Measurements from ENCODE around the gene PCDHA6.
A peak's percentile ranks its signal among the peaks of the same experiment; 100 is the strongest.
"Not testable (repeated sequence)": the region's sequence is repeated elsewhere in the genome, so short reads cannot be mapped to it uniquely, and the experiment has no call there.

Gene PCDHA6, protein sequence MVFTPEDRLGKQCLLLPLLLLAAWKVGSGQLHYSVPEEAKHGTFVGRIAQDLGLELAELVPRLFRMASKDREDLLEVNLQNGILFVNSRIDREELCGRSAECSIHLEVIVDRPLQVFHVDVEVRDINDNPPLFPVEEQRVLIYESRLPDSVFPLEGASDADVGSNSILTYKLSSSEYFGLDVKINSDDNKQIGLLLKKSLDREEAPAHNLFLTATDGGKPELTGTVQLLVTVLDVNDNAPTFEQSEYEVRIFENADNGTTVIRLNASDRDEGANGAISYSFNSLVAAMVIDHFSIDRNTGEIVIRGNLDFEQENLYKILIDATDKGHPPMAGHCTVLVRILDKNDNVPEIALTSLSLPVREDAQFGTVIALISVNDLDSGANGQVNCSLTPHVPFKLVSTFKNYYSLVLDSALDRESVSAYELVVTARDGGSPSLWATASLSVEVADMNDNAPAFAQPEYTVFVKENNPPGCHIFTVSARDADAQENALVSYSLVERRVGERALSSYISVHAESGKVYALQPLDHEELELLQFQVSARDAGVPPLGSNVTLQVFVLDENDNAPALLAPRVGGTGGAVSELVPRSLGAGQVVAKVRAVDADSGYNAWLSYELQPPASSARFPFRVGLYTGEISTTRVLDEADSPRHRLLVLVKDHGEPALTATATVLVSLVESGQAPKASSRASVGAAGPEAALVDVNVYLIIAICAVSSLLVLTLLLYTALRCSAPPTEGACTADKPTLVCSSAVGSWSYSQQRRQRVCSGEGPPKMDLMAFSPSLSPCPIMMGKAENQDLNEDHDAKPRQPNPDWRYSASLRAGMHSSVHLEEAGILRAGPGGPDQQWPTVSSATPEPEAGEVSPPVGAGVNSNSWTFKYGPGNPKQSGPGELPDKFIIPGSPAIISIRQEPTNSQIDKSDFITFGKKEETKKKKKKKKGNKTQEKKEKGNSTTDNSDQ

GRCh38 chr5:140827704-140828361, at the start of gene PCDHA6:
TSS of gene PCDHA6 (plus strand) at chr5:140827960. CDS start at chr5:140828092, 132 bp downstream.
- Histone ChIP-seq H3K27me3 (ENCODE audit: control insufficient read depth in 5 of 5, insufficient read depth in 4 of 5, low read length in 5 of 5) (peaks cover 0 to 19% (median 3%) of the 10 kb centered on the region in 5 donors), H3K27ac (ENCODE audit: low read depth, low read length) (no peak within 1 kb of the TSS), H3K4me3 (ENCODE audit: low read depth in 1 of 5, low read length in 5 of 5) (peak within 1 kb of the TSS in 4 of 5 donors; percentile 5 to 48 (median 39)), H3K9me3 (ENCODE audit: control insufficient read depth in 5 of 5, low read length in 5 of 5) (peaks cover 2 to 35% (median 22%) of the 10 kb centered on the region in 5 donors), H3K9ac (ENCODE audit: low read length in 5 of 5) (no peak within 1 kb of the TSS), H3K4me1 (ENCODE audit: control insufficient read depth in 5 of 5, insufficient read depth in 5 of 5, low read length in 5 of 5) (no peaks in the 10 kb centered on the region), H3K36me3 (ENCODE audit: control insufficient read depth in 5 of 5, insufficient read depth in 5 of 5, low read length in 5 of 5) (no peaks in the 10 kb centered on the region)

DNA sequence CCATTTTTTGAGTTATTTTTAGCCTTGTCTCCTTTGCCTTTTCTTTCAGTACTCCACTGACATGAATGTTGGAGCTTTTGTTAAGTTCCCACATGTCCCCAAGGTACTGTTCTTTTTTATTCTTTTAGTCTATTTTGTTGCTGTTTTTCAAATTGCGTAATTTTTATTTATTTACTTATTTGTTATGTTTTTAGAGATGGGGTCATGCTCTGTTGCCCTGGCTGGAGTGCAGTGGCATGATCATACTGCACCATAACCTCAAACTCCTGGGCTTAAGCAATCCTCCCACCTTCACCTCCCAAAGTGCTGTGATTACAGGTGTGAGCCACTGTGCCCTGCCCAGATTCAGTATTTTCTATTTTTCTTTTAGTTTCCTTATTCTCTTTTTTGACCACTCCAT, 47.2 kb upstream of the PCDHA6 start:
- H3K9me3 ChIP-seq (ENCODE audit: control insufficient read depth in 5 of 5, low read length in 5 of 5), result peaks cover 21 to 76% (median 41%) of the 10 kb centered on the region in 5 donors
- no peaks in the 10 kb centered on the region for H3K4me1 ChIP-seq (ENCODE audit: control insufficient read depth in 5 of 5, insufficient read depth in 5 of 5, low read length in 5 of 5)
- H3K4me3 ChIP-seq (ENCODE audit: low read depth in 1 of 5, low read length in 5 of 5), result no peak overlapping the region
- no peaks in the 10 kb centered on the region for H3K27me3 ChIP-seq (ENCODE audit: control insufficient read depth in 5 of 5, insufficient read depth in 4 of 5, low read length in 5 of 5)
- H3K36me3 ChIP-seq (ENCODE audit: control insufficient read depth in 5 of 5, insufficient read depth in 5 of 5, low read length in 5 of 5), result no peaks in the 10 kb centered on the region
- no peak overlapping the region for H3K9ac ChIP-seq (ENCODE audit: low read length in 5 of 5)
- no peak overlapping the region for H3K27ac ChIP-seq (ENCODE audit: low read depth, low read length)

DNA sequence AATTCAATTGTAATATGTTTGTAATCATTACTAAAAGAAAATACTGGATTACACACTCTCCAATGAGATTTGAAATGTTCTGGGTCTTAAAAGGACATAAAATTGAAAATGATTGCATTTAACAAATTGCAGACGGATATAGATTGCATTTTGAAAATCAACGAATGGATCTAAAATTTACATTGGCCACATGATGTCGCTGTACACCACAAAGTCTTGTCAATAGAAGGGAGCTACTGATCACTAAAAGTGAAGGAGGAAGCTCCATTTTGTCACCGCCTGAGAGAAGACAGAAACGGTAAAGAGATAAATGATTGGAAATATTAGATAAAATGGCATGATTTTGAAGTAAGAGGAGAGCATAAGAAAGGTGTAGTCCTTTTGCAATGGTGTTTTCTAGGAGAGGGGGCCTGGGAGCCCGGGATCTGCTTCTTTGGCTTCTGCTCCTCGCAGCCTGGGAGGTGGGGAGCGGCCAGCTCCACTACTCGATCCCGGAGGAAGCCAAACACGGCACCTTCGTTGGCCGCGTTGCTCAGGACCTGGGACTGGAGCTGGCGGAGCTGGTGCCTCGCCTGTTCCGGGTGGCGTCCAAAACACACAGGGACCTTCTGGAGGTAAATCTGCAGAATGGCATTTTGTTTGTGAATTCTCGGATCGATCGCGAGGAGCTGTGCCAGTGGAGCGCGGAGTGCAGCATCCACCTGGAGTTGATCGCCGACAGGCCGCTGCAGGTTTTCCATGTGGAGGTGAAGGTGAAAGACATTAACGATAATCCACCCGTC, 41.7 kb upstream of the PCDHA6 start, which contains the start of gene PCDHA1:
PCDHA1 (plus strand) TSS at position 236 of the 782 bp plus-strand sequence.
- H3K9ac ChIP-seq (ENCODE audit: low read length in 5 of 5), result no peak within 1 kb of the TSS
- H3K9me3 ChIP-seq (ENCODE audit: control insufficient read depth in 5 of 5, low read length in 5 of 5), result peaks cover 13 to 74% (median 54%) of the 10 kb centered on the region in 5 donors
- H3K4me3 ChIP-seq (ENCODE audit: low read depth in 1 of 5, low read length in 5 of 5), result peak within 1 kb of the TSS in 3 of 5 donors; percentile 6 to 38 (median 34)
- H3K36me3 ChIP-seq (ENCODE audit: control insufficient read depth in 5 of 5, insufficient read depth in 5 of 5, low read length in 5 of 5), result no peaks in the 10 kb centered on the region
- no peak within 1 kb of the TSS for H3K27ac ChIP-seq (ENCODE audit: low read depth, low read length)
- H3K27me3 ChIP-seq (ENCODE audit: control insufficient read depth in 5 of 5, insufficient read depth in 4 of 5, low read length in 5 of 5), result peaks cover 0 to 12% (median 0%) of the 10 kb centered on the region in 5 donors
- no peaks in the 10 kb centered on the region for H3K4me1 ChIP-seq (ENCODE audit: control insufficient read depth in 5 of 5, insufficient read depth in 5 of 5, low read length in 5 of 5)

GRCh38 chr5:140787422-140787821, 40.3 kb upstream of the PCDHA6 start:
- peaks cover 0 to 12% (median 0%) of the 10 kb centered on the region in 5 donors for H3K27me3 ChIP-seq (ENCODE audit: control insufficient read depth in 5 of 5, insufficient read depth in 4 of 5, low read length in 5 of 5)
- peaks cover 10 to 65% (median 53%) of the 10 kb centered on the region in 5 donors for H3K9me3 ChIP-seq (ENCODE audit: control insufficient read depth in 5 of 5, low read length in 5 of 5)
- H3K27ac ChIP-seq (ENCODE audit: low read depth, low read length), result not testable (repeated sequence)

DNA sequence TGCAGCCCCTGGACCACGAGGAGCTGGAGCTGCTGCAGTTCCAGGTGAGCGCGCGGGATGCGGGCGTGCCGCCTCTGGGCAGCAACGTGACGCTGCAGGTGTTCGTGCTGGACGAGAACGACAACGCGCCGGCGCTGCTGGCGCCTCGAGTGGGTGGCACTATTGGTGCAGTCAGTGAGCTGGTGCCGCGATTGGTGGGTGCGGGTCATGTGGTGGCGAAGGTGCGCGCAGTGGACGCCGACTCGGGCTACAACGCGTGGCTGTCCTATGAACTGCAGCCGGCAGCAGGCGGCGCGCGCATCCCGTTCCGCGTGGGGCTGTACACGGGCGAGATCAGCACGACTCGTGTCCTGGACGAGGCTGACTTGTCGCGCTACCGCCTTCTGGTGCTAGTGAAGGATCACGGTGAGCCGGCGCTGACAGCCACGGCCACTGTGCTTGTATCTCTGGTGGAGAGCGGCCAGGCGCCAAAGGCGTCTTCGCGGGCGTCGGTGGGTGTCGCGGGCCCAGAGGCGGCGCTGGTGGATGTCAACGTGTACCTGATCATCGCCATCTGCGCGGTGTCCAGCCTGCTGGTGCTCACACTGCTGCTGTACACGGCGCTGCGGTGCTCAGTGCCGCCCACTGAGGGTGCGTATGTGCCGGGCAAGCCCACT, 39.8 kb upstream of the PCDHA6 start:
- H3K4me1 ChIP-seq (ENCODE audit: control insufficient read depth in 5 of 5, insufficient read depth in 5 of 5, low read length in 5 of 5); H3K27ac ChIP-seq (ENCODE audit: low read depth, low read length); H3K36me3 ChIP-seq (ENCODE audit: control insufficient read depth in 5 of 5, insufficient read depth in 5 of 5, low read length in 5 of 5); H3K9ac ChIP-seq (ENCODE audit: low read length in 5 of 5): not testable (repeated sequence)
- Histone ChIP-seq H3K27me3 (ENCODE audit: control insufficient read depth in 5 of 5, insufficient read depth in 4 of 5, low read length in 5 of 5) (peaks cover 0 to 12% (median 0%) of the 10 kb centered on the region in 5 donors), H3K9me3 (ENCODE audit: control insufficient read depth in 5 of 5, low read length in 5 of 5) (peaks cover 10 to 63% (median 50%) of the 10 kb centered on the region in 5 donors), H3K4me3 (ENCODE audit: low read depth in 1 of 5, low read length in 5 of 5) (peak overlapping the region in 3 of 5 donors; percentile 6 to 33 (median 22))

More at GRCh38 chr5:140787422-140787821, 40.3 kb upstream of the PCDHA6 start:
- not testable (repeated sequence) for H3K36me3 ChIP-seq (ENCODE audit: control insufficient read depth in 5 of 5, insufficient read depth in 5 of 5, low read length in 5 of 5); H3K9ac ChIP-seq (ENCODE audit: low read length in 5 of 5); H3K4me1 ChIP-seq (ENCODE audit: control insufficient read depth in 5 of 5, insufficient read depth in 5 of 5, low read length in 5 of 5)
- H3K4me3 ChIP-seq (ENCODE audit: low read depth in 1 of 5, low read length in 5 of 5), result peak overlapping the region in 2 of 5 donors; percentile 22 to 32

GRCh38 chr5:140791089-140791488, 36.7 kb upstream of the PCDHA6 start:
- H3K4me1 ChIP-seq (ENCODE audit: control insufficient read depth in 5 of 5, insufficient read depth in 5 of 5, low read length in 5 of 5), result no peaks in the 10 kb centered on the region
- H3K4me3 ChIP-seq (ENCODE audit: low read depth in 1 of 5, low read length in 5 of 5), result no peak overlapping the region
- H3K27ac ChIP-seq (ENCODE audit: low read depth, low read length), result no peak overlapping the region
- H3K9ac ChIP-seq (ENCODE audit: low read length in 5 of 5), result no peak overlapping the region
- peaks cover 0 to 17% (median 3%) of the 10 kb centered on the region in 5 donors for H3K27me3 ChIP-seq (ENCODE audit: control insufficient read depth in 5 of 5, insufficient read depth in 4 of 5, low read length in 5 of 5)
- no peaks in the 10 kb centered on the region for H3K36me3 ChIP-seq (ENCODE audit: control insufficient read depth in 5 of 5, insufficient read depth in 5 of 5, low read length in 5 of 5)
- peaks cover 17 to 64% (median 49%) of the 10 kb centered on the region in 5 donors for H3K9me3 ChIP-seq (ENCODE audit: control insufficient read depth in 5 of 5, low read length in 5 of 5)

DNA sequence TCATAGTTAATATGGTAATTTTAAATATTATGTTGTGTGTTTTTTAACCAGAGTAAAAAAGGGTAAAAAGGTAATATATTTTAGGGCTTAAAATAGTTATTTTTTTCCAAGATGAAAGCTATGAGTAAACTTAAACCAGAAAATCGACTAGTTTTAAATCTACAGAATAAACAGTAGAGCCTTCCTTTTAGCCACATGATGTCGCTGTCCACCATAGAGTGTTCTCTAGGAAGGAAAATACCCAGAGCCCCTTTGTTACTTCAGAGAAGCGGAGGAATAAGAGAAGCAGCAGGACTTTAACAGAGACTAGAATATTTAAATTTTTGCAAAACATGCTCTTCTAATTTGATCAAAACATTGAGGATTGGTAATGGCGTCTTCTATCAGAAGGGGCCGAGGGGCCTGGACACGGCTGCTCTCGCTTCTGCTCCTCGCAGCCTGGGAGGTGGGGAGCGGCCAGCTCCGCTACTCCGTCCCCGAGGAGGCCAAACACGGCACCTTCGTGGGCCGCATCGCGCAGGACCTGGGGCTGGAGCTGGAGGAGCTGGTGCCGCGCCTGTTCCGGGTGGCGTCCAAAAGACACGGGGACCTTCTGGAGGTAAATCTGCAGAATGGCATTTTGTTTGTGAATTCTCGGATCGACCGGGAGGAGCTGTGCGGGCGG, 33.0 kb upstream of the PCDHA6 start, which contains the start of gene PCDHA2:
PCDHA2 (plus strand) TSS at position 258 of the 664 bp plus-strand sequence.
- no peak within 1 kb of the TSS for H3K9ac ChIP-seq (ENCODE audit: low read length in 5 of 5)
- peaks cover 0 to 11% (median 2%) of the 10 kb centered on the region in 5 donors for H3K27me3 ChIP-seq (ENCODE audit: control insufficient read depth in 5 of 5, insufficient read depth in 4 of 5, low read length in 5 of 5)
- peak within 1 kb of the TSS in 3 of 5 donors; percentile 14 to 40 (median 34) for H3K4me3 ChIP-seq (ENCODE audit: low read depth in 1 of 5, low read length in 5 of 5)
- no peak within 1 kb of the TSS for H3K27ac ChIP-seq (ENCODE audit: low read depth, low read length)
- H3K9me3 ChIP-seq (ENCODE audit: control insufficient read depth in 5 of 5, low read length in 5 of 5), result peaks cover 11 to 44% (median 34%) of the 10 kb centered on the region in 5 donors
- H3K4me1 ChIP-seq (ENCODE audit: control insufficient read depth in 5 of 5, insufficient read depth in 5 of 5, low read length in 5 of 5), result no peaks in the 10 kb centered on the region
- no peaks in the 10 kb centered on the region for H3K36me3 ChIP-seq (ENCODE audit: control insufficient read depth in 5 of 5, insufficient read depth in 5 of 5, low read length in 5 of 5)

DNA sequence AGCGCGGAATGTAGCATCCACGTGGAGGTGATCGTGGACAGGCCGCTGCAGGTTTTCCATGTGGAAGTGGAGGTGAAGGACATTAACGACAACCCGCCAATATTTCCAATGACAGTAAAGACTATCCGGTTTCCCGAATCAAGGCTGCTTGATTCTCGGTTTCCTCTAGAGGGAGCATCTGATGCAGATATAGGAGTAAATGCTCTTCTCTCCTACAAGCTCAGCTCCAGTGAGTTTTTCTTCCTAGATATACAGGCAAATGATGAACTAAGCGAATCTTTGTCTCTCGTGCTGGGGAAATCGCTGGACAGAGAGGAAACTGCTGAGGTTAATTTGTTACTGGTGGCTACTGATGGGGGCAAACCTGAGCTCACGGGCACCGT, 32.5 kb upstream of the PCDHA6 start:
- Histone ChIP-seq H3K4me1 (ENCODE audit: control insufficient read depth in 5 of 5, insufficient read depth in 5 of 5, low read length in 5 of 5) (no peaks in the 10 kb centered on the region), H3K36me3 (ENCODE audit: control insufficient read depth in 5 of 5, insufficient read depth in 5 of 5, low read length in 5 of 5) (no peaks in the 10 kb centered on the region), H3K27me3 (ENCODE audit: control insufficient read depth in 5 of 5, insufficient read depth in 4 of 5, low read length in 5 of 5) (peaks cover 0 to 11% (median 2%) of the 10 kb centered on the region in 5 donors), H3K27ac (ENCODE audit: low read depth, low read length) (no peak overlapping the region), H3K4me3 (ENCODE audit: low read depth in 1 of 5, low read length in 5 of 5) (peak overlapping the region in 2 of 5 donors; percentile 14 to 34), H3K9ac (ENCODE audit: low read length in 5 of 5) (no peak overlapping the region), H3K9me3 (ENCODE audit: control insufficient read depth in 5 of 5, low read length in 5 of 5) (peaks cover 11 to 40% (median 32%) of the 10 kb centered on the region in 5 donors)
